ENCODE results near the gene UPK3A. TPM values are rescaled to one million over a fixed set of nuclear protein-coding genes. Genes with fewer than 3 reads are reported as not detected.

Gene UPK3A
- total and polyA plus RNA-seq, 10 of the 15 experiments (the other 5 are each of a cell fraction or from before 2014, with no cell fraction given), result not detected

GRCh38 chr22:45254388-45254787, 30.4 kb upstream of the UPK3A start:
- ATAC-seq, result peak; percentile 77
- H3K27me3 ChIP-seq (replicated peaks in 1 of 2; ENCODE audit: control insufficient read depth in 2 of 2, insufficient read depth in 2 of 2, low read length in 1 of 2), result no peaks in the 10 kb centered on the region
- H3K9ac ChIP-seq (ENCODE audit: control insufficient read depth, insufficient read depth, low read length), result peak overlapping the region; percentile 11; the same call in 1 of the 2 replicates
- BruUV-seq (replicated peaks), result no TSS peak
- peak overlapping the region; percentile 63 for H2AFZ ChIP-seq (ENCODE audit: control insufficient read depth, low read depth, low read length)
- FAIRE-seq, result no peak
- no peaks in the 10 kb centered on the region for H4K20me1 ChIP-seq (ENCODE audit: control insufficient read depth, insufficient read depth)
- ChIA-PET SMC1A (ENCODE audit: uncharacterized antibody, unreplicated experiment) (interaction anchor here (0.7 to 2.0 kb wide), 4 partner anchors 9 to 89 kb away, joined by 3 to 4 read pairs (median 3); no protein-coding TSS in a partner anchor), CTCF (interaction anchor here (2.0 kb wide), 1 partner anchor 9 kb away, joined by 7 read pairs; no protein-coding TSS in a partner anchor), POLR2A (interaction anchor here (0.5 to 1.8 kb wide), 2 partner anchors 19 to 26 kb away, joined by 4 to 5 read pairs; no protein-coding TSS in a partner anchor), RAD21 (ENCODE audit: unreplicated experiment) (no interaction called here)
- peaks cover 32% of the 10 kb centered on the region for H3K4me1 ChIP-seq (ENCODE audit: control insufficient read depth, insufficient read depth, low read length)
- H3K9me3 ChIP-seq (replicated peaks; ENCODE audit: control insufficient read depth, insufficient read depth, low read length), result no peaks in the 10 kb centered on the region; the same call in 2 of the 3 replicates
- H3K27ac ChIP-seq (ENCODE audit: control insufficient read depth, insufficient read depth), result peak overlapping the region; percentile 74
- DNase-seq (ENCODE audit: low read depth, low spot score), result no peak
- peak overlapping the region; percentile 68 for H3K4me2 ChIP-seq (ENCODE audit: control insufficient read depth, insufficient read depth)
- WGBS (ENCODE audit: insufficient coverage, insufficient replicate concordance, low lambda C conversion rate, missing lambda C conversion rate), result 15% methylated on average over 7 of the region's 7 CpGs
- H3K36me3 ChIP-seq (ENCODE audit: control insufficient read depth in 2 of 2, insufficient read depth in 2 of 2, low read length in 1 of 2), result no peaks in the 10 kb centered on the region
- in situ Hi-C loops (cut with MboI), result no loop called here
- no peak overlapping the region for H3K4me3 ChIP-seq
- intact Hi-C loops (cut with micrococcal nuclease; ENCODE audit: unreplicated experiment), result no loop called here
- no peaks in the 10 kb centered on the region for H3K79me2 ChIP-seq (ENCODE audit: control insufficient read depth, insufficient read depth, low read length)
- no peak for TF ChIP-seq SMC3 (IDR thresholded peaks at IDR 0.05; ENCODE audit: borderline replicate concordance, low read length)
- peak; percentile 44; the same call in 1 of the 2 replicates for TF ChIP-seq JUNB (IDR thresholded peaks at IDR 0.05)
- TF ChIP-seq CREB1 (IDR thresholded peaks at IDR 0.05; ENCODE audit: low read depth), result no peak
- TF ChIP-seq IRF5 (IDR thresholded peaks at IDR 0.05; ENCODE audit: borderline replicate concordance), result no peak
- no peak for TF ChIP-seq NFYA (IDR thresholded peaks at IDR 0.05; ENCODE audit: borderline replicate concordance, low read depth, low read length)
- TF ChIP-seq ZBED1 (IDR thresholded peaks at IDR 0.05; ENCODE audit: borderline replicate concordance), result peak; percentile 33; the same call in 1 of the 2 replicates
- no peak for TF ChIP-seq TCF7 (IDR thresholded peaks at IDR 0.05; ENCODE audit: borderline replicate concordance)
- no peak; the same call in 1 of the 2 replicates for TF ChIP-seq NFIC (IDR thresholded peaks at IDR 0.05; ENCODE audit: low read depth, low read length)
- no peak for TF ChIP-seq E4F1 (IDR thresholded peaks at IDR 0.05; ENCODE audit: borderline replicate concordance, partially characterized antibody)
- TF ChIP-seq NR2C2 (IDR thresholded peaks at IDR 0.05; ENCODE audit: borderline replicate concordance, control insufficient read depth, insufficient read length, low read depth), result no peak
- peak; percentile 73 for TF ChIP-seq RUNX3 (IDR thresholded peaks at IDR 0.05; ENCODE audit: low read length)
- no peak for TF ChIP-seq PKNOX1 (IDR thresholded peaks at IDR 0.05)
- TF ChIP-seq, protein P1, sequence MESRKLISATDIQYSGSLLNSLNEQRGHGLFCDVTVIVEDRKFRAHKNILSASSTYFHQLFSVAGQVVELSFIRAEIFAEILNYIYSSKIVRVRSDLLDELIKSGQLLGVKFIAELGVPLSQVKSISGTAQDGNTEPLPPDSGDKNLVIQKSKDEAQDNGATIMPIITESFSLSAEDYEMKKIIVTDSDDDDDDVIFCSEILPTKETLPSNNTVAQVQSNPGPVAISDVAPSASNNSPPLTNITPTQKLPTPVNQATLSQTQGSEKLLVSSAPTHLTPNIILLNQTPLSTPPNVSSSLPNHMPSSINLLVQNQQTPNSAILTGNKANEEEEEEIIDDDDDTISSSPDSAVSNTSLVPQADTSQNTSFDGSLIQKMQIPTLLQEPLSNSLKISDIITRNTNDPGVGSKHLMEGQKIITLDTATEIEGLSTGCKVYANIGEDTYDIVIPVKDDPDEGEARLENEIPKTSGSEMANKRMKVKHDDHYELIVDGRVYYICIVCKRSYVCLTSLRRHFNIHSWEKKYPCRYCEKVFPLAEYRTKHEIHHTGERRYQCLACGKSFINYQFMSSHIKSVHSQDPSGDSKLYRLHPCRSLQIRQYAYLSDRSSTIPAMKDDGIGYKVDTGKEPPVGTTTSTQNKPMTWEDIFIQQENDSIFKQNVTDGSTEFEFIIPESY (IDR thresholded peaks at IDR 0.05), result no peak
